ENCODE measurements around the gene SLC35A5. TPM values are rescaled to one million over a fixed set of nuclear protein-coding genes. Genes with fewer than 3 reads are reported as not detected.

The SLC35A5 gene
- total RNA-seq, 1 donor from 2014 or later = 31.6 TPM

- peak; percentile 81 for TF ChIP-seq CTCF (conservative IDR thresholded peaks at IDR 0.05)
- Mint-ChIP-seq H3K4me1 (ENCODE audit: unreplicated experiment) (peaks cover 4% of the 10 kb centered on the region), H3K27ac (no peak overlapping the region), H3K9me3 (no peaks in the 10 kb centered on the region), H3K4me3 (no peak overlapping the region), H3K36me3 (peaks cover 5% of the 10 kb centered on the region), H3K27me3 (no peaks in the 10 kb centered on the region)
- no peak for DNase-seq (ENCODE audit: extremely low spot score, unreplicated experiment)
Observed at GRCh38 chr3:112582244-112582874, 20.5 kb downstream of the SLC35A5 start.

GRCh38 chr3:112583105-112583504 is 21.3 kb downstream of the SLC35A5 start:
- Mint-ChIP-seq H3K27me3 (no peaks in the 10 kb centered on the region), H3K4me3 (no peak overlapping the region), H3K27ac (no peak overlapping the region), H3K9me3 (no peaks in the 10 kb centered on the region), H3K4me1 (ENCODE audit: unreplicated experiment) (peaks cover 4% of the 10 kb centered on the region), H3K36me3 (peaks cover 10% of the 10 kb centered on the region)
- DNase-seq (ENCODE audit: extremely low spot score, unreplicated experiment) = no peak
- no peak for TF ChIP-seq CTCF (conservative IDR thresholded peaks at IDR 0.05)

GRCh38 chr3:112585782-112586181 is 23.9 kb downstream of the SLC35A5 start:
- no peak for DNase-seq (ENCODE audit: extremely low spot score, unreplicated experiment)
- peaks cover 4% of the 10 kb centered on the region for H3K4me1 Mint-ChIP-seq (ENCODE audit: unreplicated experiment)
- no peaks in the 10 kb centered on the region for H3K9me3 Mint-ChIP-seq
- no peak overlapping the region for H3K4me3 Mint-ChIP-seq
- H3K27ac Mint-ChIP-seq = no peak overlapping the region
- no peak for TF ChIP-seq CTCF (conservative IDR thresholded peaks at IDR 0.05)
- H3K27me3 Mint-ChIP-seq = no peaks in the 10 kb centered on the region
- H3K36me3 Mint-ChIP-seq = peaks cover 25% of the 10 kb centered on the region

- Mint-ChIP-seq H3K36me3 (peaks cover 26% of the 10 kb centered on the region), H3K9me3 (no peaks in the 10 kb centered on the region), H3K27me3 (no peaks in the 10 kb centered on the region), H3K27ac (no peak overlapping the region), H3K4me1 (ENCODE audit: unreplicated experiment) (peaks cover 2% of the 10 kb centered on the region), H3K4me3 (no peak overlapping the region)
- no peak for TF ChIP-seq CTCF (conservative IDR thresholded peaks at IDR 0.05)
- no peak for DNase-seq (ENCODE audit: extremely low spot score, unreplicated experiment)
Observed at GRCh38 chr3:112587336-112587735, 25.5 kb downstream of the SLC35A5 start.

- no peak overlapping the region for H3K27ac Mint-ChIP-seq
- no peak for DNase-seq (ENCODE audit: extremely low spot score, unreplicated experiment)
- TF ChIP-seq CTCF (conservative IDR thresholded peaks at IDR 0.05) = no peak
- H3K27me3 Mint-ChIP-seq = no peaks in the 10 kb centered on the region
- no peaks in the 10 kb centered on the region for H3K9me3 Mint-ChIP-seq
- no peaks in the 10 kb centered on the region for H3K4me1 Mint-ChIP-seq (ENCODE audit: unreplicated experiment)
- peaks cover 31% of the 10 kb centered on the region for H3K36me3 Mint-ChIP-seq
- H3K4me3 Mint-ChIP-seq = no peak overlapping the region
Observed at GRCh38 chr3:112593258-112593657, 31.4 kb downstream of the SLC35A5 start.
